Adrenal gland (tissue), 5 donors: ENCODE measurements around the gene CREB3L1.

Source experiments
- POLR2A ChIP-seq, 2 donors: fragments of 450-650 bp; IDR thresholded peaks; one replicate each; pipeline ENCODE4 v1.6.1; 2017; ENCODE audit warnings: antibody characterized with exemption in 2 of 2, mild to moderate bottlenecking in 2 of 2, moderate library complexity in 1 of 2
- TF ChIP-seq, protein P1 (sequence below), 6 experiments: fragments of 450-650 bp in 4 of 6; fragments of 200-600 bp in 2 of 6; sonication (generic) in 1 of 6; IDR thresholded peaks; 1 replicate in 5 of 6; 2 replicates in 1 of 6; pipeline versions ENCODE4 v1.5.1 to v1.8.0; 2016 to 2021; ENCODE audit warnings: antibody characterized with exemption in 6 of 6, mild to moderate bottlenecking in 2 of 6, moderate library complexity in 1 of 6
- donor health status: DM: no; HTN: no; CAD: no.

DNA sequence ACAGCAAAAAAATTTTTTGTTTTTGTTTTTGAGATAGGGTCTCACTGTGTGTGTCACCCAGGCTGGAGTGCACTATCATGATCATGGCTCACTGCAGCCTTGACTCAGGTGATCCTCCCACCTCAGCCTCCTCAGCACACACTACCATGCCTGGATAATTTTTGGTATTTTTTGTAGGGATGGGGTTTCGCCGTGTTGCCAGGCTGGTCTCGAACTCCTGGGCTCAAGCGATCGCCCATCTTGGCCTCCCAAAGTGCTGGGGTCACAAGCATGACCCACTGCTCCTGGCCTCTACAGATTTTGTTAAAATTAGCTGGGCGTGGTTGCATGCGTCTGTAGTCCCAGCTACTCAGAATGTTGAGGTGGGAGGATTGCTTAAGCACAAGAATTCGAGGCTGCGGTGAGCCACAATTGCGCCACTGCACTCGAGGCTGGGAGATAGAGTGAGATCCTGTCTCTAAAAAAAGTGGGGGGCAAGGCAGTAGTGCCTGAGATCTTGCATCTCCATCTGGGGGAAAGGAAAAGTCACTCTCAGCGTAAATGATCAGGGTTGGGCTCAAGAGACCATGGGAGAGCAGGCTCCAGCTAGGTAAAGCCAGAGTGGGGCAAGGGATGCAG lies 59.2 kb downstream of the CREB3L1 start:
- TF ChIP-seq, protein P1, sequence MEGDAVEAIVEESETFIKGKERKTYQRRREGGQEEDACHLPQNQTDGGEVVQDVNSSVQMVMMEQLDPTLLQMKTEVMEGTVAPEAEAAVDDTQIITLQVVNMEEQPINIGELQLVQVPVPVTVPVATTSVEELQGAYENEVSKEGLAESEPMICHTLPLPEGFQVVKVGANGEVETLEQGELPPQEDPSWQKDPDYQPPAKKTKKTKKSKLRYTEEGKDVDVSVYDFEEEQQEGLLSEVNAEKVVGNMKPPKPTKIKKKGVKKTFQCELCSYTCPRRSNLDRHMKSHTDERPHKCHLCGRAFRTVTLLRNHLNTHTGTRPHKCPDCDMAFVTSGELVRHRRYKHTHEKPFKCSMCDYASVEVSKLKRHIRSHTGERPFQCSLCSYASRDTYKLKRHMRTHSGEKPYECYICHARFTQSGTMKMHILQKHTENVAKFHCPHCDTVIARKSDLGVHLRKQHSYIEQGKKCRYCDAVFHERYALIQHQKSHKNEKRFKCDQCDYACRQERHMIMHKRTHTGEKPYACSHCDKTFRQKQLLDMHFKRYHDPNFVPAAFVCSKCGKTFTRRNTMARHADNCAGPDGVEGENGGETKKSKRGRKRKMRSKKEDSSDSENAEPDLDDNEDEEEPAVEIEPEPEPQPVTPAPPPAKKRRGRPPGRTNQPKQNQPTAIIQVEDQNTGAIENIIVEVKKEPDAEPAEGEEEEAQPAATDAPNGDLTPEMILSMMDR (IDR thresholded peaks at IDR 0.05) = no peak
- no peak for TF ChIP-seq POLR2A (IDR thresholded peaks at IDR 0.05)
